Mesendoderm (in vitro differentiated cells): Measurements from ENCODE around the gene FOXO1.

Experiments used
- DNase-seq: peaks from one replicate; pipeline ENCODE4 v3.0.0; 2013
- H2AK5ac ChIP-seq: 2 replicates; pipeline ENCODE4 v1.6.1; 2013; ENCODE audit warnings: low read length, inconsistent platforms
- H2BK120ac ChIP-seq: 2 replicates; pipeline ENCODE4 v1.6.1; 2013; ENCODE audit warnings: low read depth, mild to moderate bottlenecking, low read length, moderate library complexity, mixed read lengths
- H2BK15ac ChIP-seq: replicated peaks from 2 replicates; pipeline ENCODE4 v1.6.1; 2013; ENCODE audit warnings: low read depth, mild to moderate bottlenecking, moderate library complexity
- H2BK5ac ChIP-seq: 2 replicates; pipeline ENCODE4 v1.6.1; 2013; ENCODE audit warnings: low read length, inconsistent platforms
- H3K18ac ChIP-seq: 2 replicates; pipeline ENCODE4 v1.6.1; 2013; ENCODE audit warnings: mild to moderate bottlenecking, low read length, mixed read lengths
- H3K23ac ChIP-seq: one replicate; pipeline ENCODE4 v1.6.1; 2013; ENCODE audit warnings: low read length
- H3K27ac ChIP-seq: 2 replicates; pipeline ENCODE4 v1.5.1; 2013; ENCODE audit warnings: low read depth, mild to moderate bottlenecking, inconsistent platforms, low read length, moderate library complexity
- H3K27me3 ChIP-seq: 2 replicates; pipeline ENCODE4 v1.6.1; 2013; ENCODE audit warnings: low read length, control low read depth, mild to moderate bottlenecking, inconsistent platforms; ENCODE audit not compliant: insufficient read depth, poor library complexity
- H3K36me3 ChIP-seq: 2 replicates; pipeline ENCODE4 v1.6.1; 2013; ENCODE audit warnings: low read length, inconsistent platforms; ENCODE audit not compliant: control insufficient read depth, insufficient read depth
- H3K4ac ChIP-seq: one replicate; pipeline ENCODE4 v1.6.1; 2013; ENCODE audit warnings: low read depth, mild to moderate bottlenecking, low read length, moderate library complexity
- H3K4me1 ChIP-seq: 2 replicates; pipeline ENCODE4 v1.6.1; 2013; ENCODE audit warnings: low read depth, low read length, inconsistent platforms; ENCODE audit not compliant: control insufficient read depth
- H3K4me2 ChIP-seq: 2 replicates; pipeline ENCODE4 v1.6.1; 2013; ENCODE audit warnings: low read length
- H3K4me3 ChIP-seq: 2 replicates; pipeline ENCODE4 v1.5.1; 2013; ENCODE audit warnings: mild to moderate bottlenecking, low read length
- H3K56ac ChIP-seq: one replicate; pipeline ENCODE4 v1.6.1; 2013; ENCODE audit warnings: low read length
- H3K79me1 ChIP-seq: 2 replicates; pipeline ENCODE4 v1.6.1; 2013; ENCODE audit warnings: low read length, inconsistent platforms
- H3K79me2 ChIP-seq: 2 replicates; pipeline ENCODE4 v1.6.1; 2013; ENCODE audit warnings: mild to moderate bottlenecking, low read length; ENCODE audit not compliant: control insufficient read depth, insufficient read depth
- H3K9ac ChIP-seq: 2 replicates; pipeline ENCODE4 v1.6.1; 2013; ENCODE audit warnings: low read length, inconsistent platforms
- H4K5ac ChIP-seq: one replicate; pipeline ENCODE4 v1.6.1; 2013; ENCODE audit warnings: low read length
- H4K8ac ChIP-seq: one replicate; pipeline ENCODE4 v1.6.1; 2013; ENCODE audit warnings: low read depth, mild to moderate bottlenecking, control low read depth, low read length, moderate library complexity
- WGBS: extraction: QIAGEN DNeasy Blood & Tissue Kit; methylation state at CpG from one replicate; pipeline ENCODE4 v1.1.7; 2013; ENCODE audit warnings: low lambda C conversion rate, missing lambda C conversion rate; ENCODE audit not compliant: insufficient coverage; ENCODE audit errors: extremely low coverage; 5-methylcytosine and 5-hydroxymethylcytosine counted together

FOXO1 gene

DNA sequence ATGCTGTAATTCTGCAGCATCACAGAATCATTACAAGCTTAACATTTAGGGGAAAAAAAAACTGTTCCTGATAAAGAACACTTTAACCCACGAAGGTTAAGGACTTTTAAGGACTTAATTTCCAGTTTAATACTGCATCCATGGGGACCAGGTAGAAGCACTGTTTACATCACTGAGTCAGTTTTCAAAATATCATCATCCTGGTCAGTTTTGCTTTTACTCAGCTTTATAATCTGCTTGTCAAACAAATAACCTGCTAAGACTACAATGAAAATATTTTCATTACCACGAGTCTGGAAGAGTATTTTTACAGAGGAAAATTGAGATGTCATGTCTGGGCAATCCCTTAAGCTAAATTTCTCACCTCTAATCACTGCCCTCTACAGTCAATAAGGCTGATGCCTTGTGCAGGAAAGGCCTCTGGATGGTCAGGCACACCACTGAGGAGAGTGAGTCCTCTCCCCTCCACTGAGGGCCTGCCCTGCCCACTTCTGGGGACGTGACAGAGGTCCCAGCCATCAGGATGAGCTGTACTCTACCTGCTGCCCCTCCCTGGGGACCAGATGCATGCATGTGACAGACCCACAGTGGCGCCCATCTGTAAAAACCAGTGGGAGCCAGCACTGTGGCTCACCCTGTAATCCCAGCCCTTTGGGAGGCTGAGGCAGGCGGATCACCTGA is 31.0 kb downstream of the FOXO1 start:
- Histone ChIP-seq H3K4ac (no peak overlapping the region), H3K79me2 (peaks cover 60% of the 10 kb centered on the region), H3K4me3 (no peak overlapping the region), H3K27ac (no peak overlapping the region), H3K79me1 (peaks cover 10% of the 10 kb centered on the region), H3K56ac (no peak overlapping the region), H3K9ac (no peak overlapping the region), H3K4me1 (peaks cover 3% of the 10 kb centered on the region), H3K36me3 (no peaks in the 10 kb centered on the region), H3K23ac (no peak overlapping the region), H4K8ac (no peak overlapping the region), H3K4me2 (no peak overlapping the region), H2AK5ac (no peak overlapping the region), H2BK15ac (no peak overlapping the region), H3K27me3 (no peaks in the 10 kb centered on the region), H2BK120ac (no peak overlapping the region), H3K18ac (no peak overlapping the region), H2BK5ac (no peak overlapping the region), H4K5ac (no peak overlapping the region)
- no peak for DNase-seq
- no CpG with 5 or more reads among the region's 5 CpGs for WGBS

DNA sequence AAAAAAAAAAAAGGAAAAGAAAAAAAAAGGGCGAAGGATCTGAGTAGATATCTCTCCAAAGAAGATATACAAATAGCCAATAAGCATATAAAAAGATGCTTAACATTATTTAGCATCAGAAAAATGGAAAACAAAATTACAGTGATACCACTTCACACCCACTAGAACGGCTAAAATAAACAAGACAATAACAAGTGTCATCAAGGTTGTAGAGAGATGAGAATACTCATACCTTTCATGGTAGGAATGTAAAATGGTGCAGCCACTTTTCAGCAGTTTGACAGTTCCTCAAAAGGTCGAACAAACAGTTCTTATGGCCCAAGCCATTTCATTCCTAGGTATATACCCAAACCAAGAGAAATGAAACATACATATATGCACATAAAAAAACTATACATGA is 33.5 kb downstream of the FOXO1 start:
- no peak overlapping the region for H3K4me2 ChIP-seq
- H3K4me3 ChIP-seq = no peak overlapping the region
- H3K56ac ChIP-seq = no peak overlapping the region
- H3K23ac ChIP-seq = no peak overlapping the region
- no peak overlapping the region for H2BK120ac ChIP-seq
- no peaks in the 10 kb centered on the region for H3K36me3 ChIP-seq
- H2AK5ac ChIP-seq = no peak overlapping the region
- no peak overlapping the region for H3K9ac ChIP-seq
- H3K79me2 ChIP-seq = peaks cover 56% of the 10 kb centered on the region
- no peaks in the 10 kb centered on the region for H3K27me3 ChIP-seq
- no peak for DNase-seq
- no peak overlapping the region for H2BK15ac ChIP-seq
- H3K4me1 ChIP-seq = peaks cover 3% of the 10 kb centered on the region
- no peak overlapping the region for H4K5ac ChIP-seq
- H3K79me1 ChIP-seq = peaks cover 13% of the 10 kb centered on the region
- no CpG with 5 or more reads among the region's 3 CpGs for WGBS
- no peak overlapping the region for H3K27ac ChIP-seq
- no peak overlapping the region for H3K18ac ChIP-seq
- H4K8ac ChIP-seq = no peak overlapping the region
- no peak overlapping the region for H3K4ac ChIP-seq
- H2BK5ac ChIP-seq = no peak overlapping the region

DNA sequence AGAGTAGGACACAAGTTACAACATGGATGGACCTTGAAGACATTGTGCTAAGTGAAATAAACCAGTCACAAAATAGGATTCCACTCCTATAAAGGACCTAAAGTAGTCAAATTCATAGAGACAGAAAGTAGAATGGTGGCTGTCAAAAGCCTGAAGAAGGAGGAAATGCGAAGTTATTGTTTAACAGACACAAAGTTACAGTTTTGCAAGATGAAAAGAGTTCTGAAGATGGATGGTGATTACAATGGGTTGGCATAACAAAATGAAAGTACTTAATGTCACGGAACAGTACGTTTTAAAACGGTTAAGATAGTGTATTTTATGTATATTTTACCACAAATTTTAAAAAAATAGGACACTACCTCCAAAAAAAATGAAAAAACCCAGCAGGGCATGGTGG is 34.8 kb downstream of the FOXO1 start:
- Histone ChIP-seq H3K4ac (no peak overlapping the region), H3K4me2 (no peak overlapping the region), H3K36me3 (no peaks in the 10 kb centered on the region), H2BK15ac (no peak overlapping the region), H4K5ac (no peak overlapping the region), H2BK5ac (no peak overlapping the region), H3K27ac (no peak overlapping the region), H3K27me3 (no peaks in the 10 kb centered on the region), H4K8ac (no peak overlapping the region), H3K56ac (no peak overlapping the region), H2BK120ac (no peak overlapping the region), H3K18ac (no peak overlapping the region), H3K79me1 (peaks cover 9% of the 10 kb centered on the region), H3K9ac (no peak overlapping the region), H3K79me2 (peaks cover 52% of the 10 kb centered on the region), H3K23ac (no peak overlapping the region), H3K4me1 (no peaks in the 10 kb centered on the region), H2AK5ac (no peak overlapping the region), H3K4me3 (no peak overlapping the region)
- WGBS = 100% methylated on average over 3 of the region's 4 CpGs
- no peak for DNase-seq

DNA sequence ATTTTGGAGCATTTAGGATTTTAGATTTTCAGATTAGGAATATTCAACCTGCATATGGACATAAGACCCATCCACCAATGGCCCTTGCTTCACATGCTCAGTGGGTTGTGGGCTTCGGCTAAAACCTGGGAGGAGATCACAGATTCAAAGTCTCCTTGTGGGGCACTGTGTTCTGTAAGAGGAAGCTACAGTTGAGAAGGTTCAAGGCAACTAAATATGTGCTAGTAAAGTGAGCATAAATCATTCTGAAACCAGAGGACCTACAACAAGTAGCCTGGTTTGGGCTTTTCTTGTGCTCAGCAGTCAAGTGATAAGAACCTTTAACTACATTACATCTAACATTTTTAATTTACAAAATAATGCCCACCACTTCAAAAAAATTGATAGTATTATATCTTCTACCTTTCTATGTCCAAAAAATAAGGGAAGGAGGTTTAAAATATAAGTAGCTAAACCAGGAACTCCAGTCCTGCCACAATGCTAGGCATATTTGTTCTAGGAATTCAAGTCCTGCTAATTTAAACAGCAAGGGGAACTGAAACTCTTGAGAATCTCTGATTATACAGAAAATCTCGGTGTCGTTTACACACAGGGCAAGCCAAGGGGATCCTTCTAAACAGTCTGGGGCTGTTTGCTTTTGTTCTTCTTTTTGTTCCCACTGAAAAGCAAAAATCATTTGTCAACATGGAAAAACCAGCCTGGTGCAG is 36.6 kb downstream of the FOXO1 start:
- Histone ChIP-seq H3K56ac (no peak overlapping the region), H3K9ac (no peak overlapping the region), H3K4me2 (no peak overlapping the region), H3K4me1 (no peaks in the 10 kb centered on the region), H3K36me3 (no peaks in the 10 kb centered on the region), H3K79me1 (peaks cover 9% of the 10 kb centered on the region), H3K4ac (no peak overlapping the region), H3K79me2 (peaks cover 46% of the 10 kb centered on the region), H2BK5ac (no peak overlapping the region), H3K27me3 (no peaks in the 10 kb centered on the region), H3K23ac (peak overlapping the region; percentile 85), H4K5ac (no peak overlapping the region), H3K27ac (no peak overlapping the region), H4K8ac (no peak overlapping the region), H3K4me3 (no peak overlapping the region), H2AK5ac (no peak overlapping the region), H3K18ac (no peak overlapping the region), H2BK120ac (no peak overlapping the region), H2BK15ac (no peak overlapping the region)
- no peak for DNase-seq
- no CpG with 5 or more reads among the region's 3 CpGs for WGBS

DNA sequence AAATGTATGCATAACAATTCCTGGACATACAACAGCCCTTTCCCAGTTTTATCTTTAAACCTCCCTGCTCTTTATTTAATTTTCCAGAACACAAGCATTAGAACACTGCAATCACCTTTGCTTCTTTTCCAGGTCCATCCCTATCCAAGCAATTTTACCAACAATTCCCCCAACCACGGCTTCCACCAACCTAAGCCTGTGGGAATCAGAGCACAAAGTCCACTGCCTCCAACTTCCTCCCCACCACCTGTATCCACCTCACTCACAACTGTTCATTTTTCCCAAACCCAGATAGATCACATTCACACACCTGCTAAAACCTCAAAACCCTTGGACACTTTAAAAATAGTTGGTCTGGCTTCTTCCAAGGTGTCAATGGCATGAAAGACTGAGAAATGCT is 39.5 kb downstream of the FOXO1 start:
- H3K9ac ChIP-seq = no peak overlapping the region
- H3K4ac ChIP-seq = no peak overlapping the region
- H3K27me3 ChIP-seq = no peaks in the 10 kb centered on the region
- no peaks in the 10 kb centered on the region for H3K36me3 ChIP-seq
- no peak overlapping the region for H2AK5ac ChIP-seq
- no peak for DNase-seq
- H3K4me2 ChIP-seq = no peak overlapping the region
- H3K79me1 ChIP-seq = peaks cover 9% of the 10 kb centered on the region
- H4K8ac ChIP-seq = no peak overlapping the region
- WGBS = no CpG with 5 or more reads among the region's 1 CpG
- no peak overlapping the region for H3K18ac ChIP-seq
- H3K56ac ChIP-seq = no peak overlapping the region
- no peak overlapping the region for H3K4me3 ChIP-seq
- H2BK15ac ChIP-seq = no peak overlapping the region
- no peak overlapping the region for H2BK120ac ChIP-seq
- no peak overlapping the region for H3K23ac ChIP-seq
- H3K4me1 ChIP-seq = no peaks in the 10 kb centered on the region
- no peak overlapping the region for H3K27ac ChIP-seq
- H3K79me2 ChIP-seq = peaks cover 50% of the 10 kb centered on the region
- no peak overlapping the region for H4K5ac ChIP-seq
- no peak overlapping the region for H2BK5ac ChIP-seq
